Measurements from ENCODE around the gene CACUL1.

CACUL1 gene

GRCh38 chr10:118729200-118729599, 25.6 kb downstream of the CACUL1 start:
- Histone ChIP-seq H3K27ac (ENCODE audit: low read depth, low read length) (no peak overlapping the region), H3K36me3 (ENCODE audit: insufficient read depth, low read length) (no peaks in the 10 kb centered on the region), H3K4me1 (ENCODE audit: insufficient read depth, low read length) (peaks cover 50% of the 10 kb centered on the region), H3K4me3 (ENCODE audit: low read depth in 1 of 2, low read length in 2 of 2) (no peak overlapping the region), H3K27me3 (ENCODE audit: control insufficient read depth in 1 of 2, insufficient read depth in 2 of 2, low read length in 2 of 2) (no peaks in the 10 kb centered on the region), H3K9me3 (ENCODE audit: low read length) (no peaks in the 10 kb centered on the region), H3K9ac (ENCODE audit: low read length) (no peak overlapping the region)

DNA sequence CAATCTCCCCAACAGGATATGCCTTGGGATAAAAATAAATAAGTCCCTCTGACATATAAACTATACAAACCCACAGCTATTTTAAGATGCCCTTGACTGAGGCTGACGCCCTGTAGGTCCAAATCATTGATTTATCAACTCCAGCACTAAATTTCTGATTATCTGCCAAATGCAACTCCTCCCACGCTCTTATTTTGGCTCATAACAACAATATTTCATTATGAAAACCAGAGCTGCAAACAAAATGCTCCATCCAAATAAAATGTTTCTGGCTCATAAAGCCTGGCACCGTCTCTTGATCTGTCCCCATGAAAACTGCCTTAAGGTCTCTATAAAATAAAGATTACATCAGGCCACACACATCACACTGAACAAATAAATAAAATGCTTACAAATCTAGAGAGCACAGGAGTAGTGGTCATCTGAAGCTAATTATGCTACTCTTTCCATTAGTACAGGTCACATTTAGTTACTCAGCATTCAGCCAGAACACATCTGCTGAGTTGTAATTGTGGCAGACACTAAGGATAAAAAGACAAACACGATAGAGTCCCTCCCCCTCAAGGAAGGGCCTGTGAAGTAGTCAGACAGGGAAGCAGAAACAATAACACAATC, 28.8 kb downstream of the CACUL1 start:
- H3K4me1 ChIP-seq (ENCODE audit: insufficient read depth, low read length), result peaks cover 28% of the 10 kb centered on the region
- H3K9ac ChIP-seq (ENCODE audit: low read length), result no peak overlapping the region
- H3K9me3 ChIP-seq (ENCODE audit: low read length), result no peaks in the 10 kb centered on the region
- H3K4me3 ChIP-seq (ENCODE audit: low read depth in 1 of 2, low read length in 2 of 2), result no peak overlapping the region
- H3K27ac ChIP-seq (ENCODE audit: low read depth, low read length), result no peak overlapping the region
- no peaks in the 10 kb centered on the region for H3K27me3 ChIP-seq (ENCODE audit: control insufficient read depth in 1 of 2, insufficient read depth in 2 of 2, low read length in 2 of 2)
- no peaks in the 10 kb centered on the region for H3K36me3 ChIP-seq (ENCODE audit: insufficient read depth, low read length)

DNA sequence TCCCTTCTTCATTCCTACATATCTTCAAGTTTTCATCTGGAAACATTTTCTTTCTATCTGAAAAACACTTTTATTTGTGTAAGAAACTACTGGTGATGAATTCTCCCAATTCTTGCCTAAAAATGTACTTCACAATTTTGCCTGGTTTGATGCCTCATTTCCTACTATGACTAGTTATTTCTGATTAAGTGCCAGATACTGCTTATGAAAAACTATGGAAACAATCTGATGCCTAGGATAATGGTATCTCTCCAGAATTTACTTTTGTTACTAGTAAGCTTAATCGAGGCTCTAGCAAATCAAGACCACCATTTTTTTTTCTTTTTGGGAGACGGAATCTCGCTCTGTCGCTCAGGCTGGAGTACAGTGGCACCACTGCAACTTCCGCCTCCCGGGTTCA, 31.3 kb downstream of the CACUL1 start:
- no peak overlapping the region for H3K9ac ChIP-seq (ENCODE audit: low read length)
- H3K27me3 ChIP-seq (ENCODE audit: control insufficient read depth in 1 of 2, insufficient read depth in 2 of 2, low read length in 2 of 2), result no peaks in the 10 kb centered on the region
- H3K4me1 ChIP-seq (ENCODE audit: insufficient read depth, low read length), result peaks cover 21% of the 10 kb centered on the region
- no peak overlapping the region for H3K4me3 ChIP-seq (ENCODE audit: low read depth in 1 of 2, low read length in 2 of 2)
- no peaks in the 10 kb centered on the region for H3K9me3 ChIP-seq (ENCODE audit: low read length)
- H3K27ac ChIP-seq (ENCODE audit: low read depth, low read length), result no peak overlapping the region
- no peaks in the 10 kb centered on the region for H3K36me3 ChIP-seq (ENCODE audit: insufficient read depth, low read length)

- Histone ChIP-seq H3K9ac (ENCODE audit: low read length) (no peak overlapping the region), H3K27ac (ENCODE audit: low read depth, low read length) (no peak overlapping the region)
Observed at GRCh38 chr10:118721539-118721876, 33.3 kb downstream of the CACUL1 start.

DNA sequence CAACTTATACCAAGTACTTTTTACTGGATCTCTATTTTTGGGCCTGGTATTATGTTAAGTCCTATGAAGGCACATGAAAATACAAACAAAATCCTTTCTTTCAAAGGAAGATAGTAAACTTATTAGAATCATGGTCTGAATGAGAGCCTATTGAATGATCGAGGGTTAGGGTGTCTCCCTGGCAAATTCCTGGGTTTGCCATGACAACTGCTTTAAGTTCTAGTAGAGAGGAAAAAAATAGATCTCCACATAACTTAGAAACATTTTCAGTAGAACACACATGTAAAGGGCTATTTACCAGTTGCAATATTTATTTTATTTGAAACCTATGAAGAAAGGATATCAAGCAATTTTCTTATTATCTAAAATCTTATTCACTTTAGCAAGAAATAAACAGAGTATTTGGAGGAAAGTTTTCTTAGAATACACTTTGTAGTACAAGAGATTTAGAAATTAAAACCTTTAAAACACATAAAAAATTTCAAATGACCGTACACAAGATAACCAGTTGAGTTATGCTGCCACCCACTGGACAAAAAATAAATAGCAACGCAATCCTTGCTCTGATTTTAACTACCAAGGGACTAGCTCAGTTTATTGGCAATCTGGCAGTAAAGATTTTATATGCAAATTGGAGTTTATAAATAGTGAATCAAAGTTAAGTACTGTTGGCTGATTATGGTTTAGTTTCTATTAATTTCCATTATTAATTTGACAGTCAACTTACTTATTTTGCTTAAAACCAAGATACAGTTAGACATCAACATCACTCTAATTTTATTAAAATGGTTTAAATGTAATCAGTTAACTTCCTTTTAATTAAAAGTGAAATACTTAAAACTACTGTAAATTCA, 33.9 kb downstream of the CACUL1 start:
- Histone ChIP-seq H3K27ac (ENCODE audit: low read depth, low read length) (no peak overlapping the region), H3K4me3 (ENCODE audit: low read depth in 1 of 2, low read length in 2 of 2) (no peak overlapping the region), H3K36me3 (ENCODE audit: insufficient read depth, low read length) (no peaks in the 10 kb centered on the region), H3K9me3 (ENCODE audit: low read length) (no peaks in the 10 kb centered on the region), H3K27me3 (ENCODE audit: control insufficient read depth in 1 of 2, insufficient read depth in 2 of 2, low read length in 2 of 2) (no peaks in the 10 kb centered on the region), H3K9ac (ENCODE audit: low read length) (no peak overlapping the region), H3K4me1 (ENCODE audit: insufficient read depth, low read length) (peaks cover 10% of the 10 kb centered on the region)

More at GRCh38 chr10:118721539-118721876, 33.3 kb downstream of the CACUL1 start:
- Histone ChIP-seq H3K27me3 (ENCODE audit: control insufficient read depth in 1 of 2, insufficient read depth in 2 of 2, low read length in 2 of 2) (no peaks in the 10 kb centered on the region), H3K9me3 (ENCODE audit: low read length) (no peaks in the 10 kb centered on the region), H3K4me1 (ENCODE audit: insufficient read depth, low read length) (peaks cover 16% of the 10 kb centered on the region), H3K4me3 (ENCODE audit: low read depth in 1 of 2, low read length in 2 of 2) (no peak overlapping the region), H3K36me3 (ENCODE audit: insufficient read depth, low read length) (no peaks in the 10 kb centered on the region)

DNA sequence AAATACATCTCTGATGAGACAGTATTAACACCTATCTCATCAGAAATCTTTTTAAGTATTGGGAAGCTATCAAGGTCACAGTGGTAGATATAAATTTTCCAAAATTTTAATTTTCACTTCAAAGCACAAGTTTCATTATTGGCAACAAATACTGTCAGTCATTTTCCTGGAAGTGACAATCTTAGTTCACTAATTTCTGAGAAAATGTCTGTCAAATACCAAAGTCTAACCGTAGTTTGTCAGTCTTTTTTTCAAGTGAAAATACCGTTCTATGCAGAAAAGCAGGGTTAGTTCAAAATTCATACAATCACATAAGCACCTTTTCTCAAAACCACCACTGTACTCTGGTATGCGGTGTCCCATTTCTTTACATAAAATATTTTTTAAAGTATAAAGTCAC, 40.4 kb downstream of the CACUL1 start:
- Histone ChIP-seq H3K27me3 (ENCODE audit: control insufficient read depth in 1 of 2, insufficient read depth in 2 of 2, low read length in 2 of 2) (no peaks in the 10 kb centered on the region), H3K9ac (ENCODE audit: low read length) (no peak overlapping the region), H3K9me3 (ENCODE audit: low read length) (no peaks in the 10 kb centered on the region), H3K4me3 (ENCODE audit: low read depth in 1 of 2, low read length in 2 of 2) (no peak overlapping the region), H3K36me3 (ENCODE audit: insufficient read depth, low read length) (no peaks in the 10 kb centered on the region), H3K27ac (ENCODE audit: low read depth, low read length) (no peak overlapping the region), H3K4me1 (ENCODE audit: insufficient read depth, low read length) (no peaks in the 10 kb centered on the region)

DNA sequence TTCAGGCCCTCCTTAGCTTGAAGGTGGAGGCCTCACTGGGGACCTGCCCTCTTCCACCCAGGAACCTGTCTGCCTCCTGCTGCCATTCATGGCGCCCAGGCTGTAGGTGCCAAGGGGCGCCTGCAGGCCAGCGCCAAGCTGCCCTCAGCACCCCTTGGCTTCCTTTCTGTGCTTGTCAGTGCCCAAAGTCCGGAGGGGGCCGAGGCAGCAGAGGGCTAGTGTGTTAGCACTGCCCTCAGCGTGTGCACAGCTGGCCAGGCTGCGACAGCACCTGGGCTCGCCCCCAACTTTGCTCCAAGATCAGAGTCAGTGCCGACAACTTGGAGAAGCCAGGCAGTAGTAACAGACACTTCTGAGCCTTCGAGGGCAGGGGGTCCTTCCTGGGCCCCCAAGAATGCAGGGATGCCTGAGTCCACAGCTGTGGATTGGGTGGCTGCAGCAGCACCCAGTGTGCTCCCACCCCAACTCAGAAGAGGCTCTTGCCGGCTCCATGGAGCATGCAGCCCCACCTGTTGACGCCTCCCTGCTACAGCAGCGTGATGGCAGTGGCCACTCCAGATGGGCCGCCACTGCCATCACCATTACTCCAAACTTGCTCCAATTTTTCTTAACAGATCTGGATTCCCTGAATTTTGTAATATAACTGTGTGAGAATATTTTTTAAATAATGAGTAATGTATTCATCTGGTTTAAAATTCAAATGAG, 41.7 kb downstream of the CACUL1 start:
- Histone ChIP-seq H3K4me1 (ENCODE audit: insufficient read depth, low read length) (no peaks in the 10 kb centered on the region), H3K27ac (ENCODE audit: low read depth, low read length) (no peak overlapping the region), H3K9me3 (ENCODE audit: low read length) (no peaks in the 10 kb centered on the region), H3K27me3 (ENCODE audit: control insufficient read depth in 1 of 2, insufficient read depth in 2 of 2, low read length in 2 of 2) (no peaks in the 10 kb centered on the region), H3K9ac (ENCODE audit: low read length) (no peak overlapping the region), H3K36me3 (ENCODE audit: insufficient read depth, low read length) (no peaks in the 10 kb centered on the region), H3K4me3 (ENCODE audit: low read depth in 1 of 2, low read length in 2 of 2) (no peak overlapping the region)

DNA sequence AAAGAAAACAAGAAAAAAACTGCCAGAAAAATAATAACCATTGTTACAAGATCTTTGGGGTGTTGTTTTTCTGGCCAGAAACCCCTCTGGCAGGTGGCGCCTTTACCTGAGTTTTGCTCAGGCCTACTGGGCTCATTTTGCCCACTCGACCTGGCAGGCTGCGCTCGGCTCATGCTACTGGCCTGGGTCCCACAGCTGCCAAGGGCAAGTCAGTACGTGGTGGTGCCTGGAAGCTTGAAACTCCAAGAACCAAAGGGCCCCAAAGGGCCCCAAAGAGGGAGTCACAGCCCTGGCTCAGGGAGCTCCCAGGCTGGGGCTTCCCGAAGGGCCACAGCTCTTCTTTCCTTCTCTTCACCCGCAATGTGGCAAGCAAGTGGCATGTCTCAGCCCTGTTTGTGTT, 42.7 kb downstream of the CACUL1 start:
- H3K4me1 ChIP-seq (ENCODE audit: insufficient read depth, low read length), result no peaks in the 10 kb centered on the region
- no peaks in the 10 kb centered on the region for H3K27me3 ChIP-seq (ENCODE audit: control insufficient read depth in 1 of 2, insufficient read depth in 2 of 2, low read length in 2 of 2)
- H3K4me3 ChIP-seq (ENCODE audit: low read depth in 1 of 2, low read length in 2 of 2), result no peak overlapping the region
- no peak overlapping the region for H3K27ac ChIP-seq (ENCODE audit: low read depth, low read length)
- H3K9ac ChIP-seq (ENCODE audit: low read length), result no peak overlapping the region
- H3K9me3 ChIP-seq (ENCODE audit: low read length), result no peaks in the 10 kb centered on the region
- no peaks in the 10 kb centered on the region for H3K36me3 ChIP-seq (ENCODE audit: insufficient read depth, low read length)

- H3K4me1 ChIP-seq (ENCODE audit: insufficient read depth, low read length), result no peaks in the 10 kb centered on the region
- no peaks in the 10 kb centered on the region for H3K9me3 ChIP-seq (ENCODE audit: low read length)
- H3K9ac ChIP-seq (ENCODE audit: low read length), result no peak overlapping the region
- H3K27me3 ChIP-seq (ENCODE audit: control insufficient read depth in 1 of 2, insufficient read depth in 2 of 2, low read length in 2 of 2), result no peaks in the 10 kb centered on the region
- peaks cover 4% of the 10 kb centered on the region for H3K36me3 ChIP-seq (ENCODE audit: insufficient read depth, low read length)
- no peak overlapping the region for H3K27ac ChIP-seq (ENCODE audit: low read depth, low read length)
- no peak overlapping the region for H3K4me3 ChIP-seq (ENCODE audit: low read depth in 1 of 2, low read length in 2 of 2)
Observed at GRCh38 chr10:118710487-118710886, 44.3 kb downstream of the CACUL1 start.

GRCh38 chr10:118708571-118708970, 46.2 kb downstream of the CACUL1 start:
- Histone ChIP-seq H3K4me3 (ENCODE audit: low read depth in 1 of 2, low read length in 2 of 2) (no peak overlapping the region), H3K9ac (ENCODE audit: low read length) (no peak overlapping the region), H3K27me3 (ENCODE audit: control insufficient read depth in 1 of 2, insufficient read depth in 2 of 2, low read length in 2 of 2) (no peaks in the 10 kb centered on the region), H3K4me1 (ENCODE audit: insufficient read depth, low read length) (no peaks in the 10 kb centered on the region), H3K36me3 (ENCODE audit: insufficient read depth, low read length) (peaks cover 4% of the 10 kb centered on the region), H3K27ac (ENCODE audit: low read depth, low read length) (no peak overlapping the region), H3K9me3 (ENCODE audit: low read length) (no peaks in the 10 kb centered on the region)

GRCh38 chr10:118704711-118705110, 50.1 kb downstream of the CACUL1 start:
- Histone ChIP-seq H3K27me3 (ENCODE audit: control insufficient read depth in 1 of 2, insufficient read depth in 2 of 2, low read length in 2 of 2) (no peaks in the 10 kb centered on the region), H3K36me3 (ENCODE audit: insufficient read depth, low read length) (peaks cover 11% of the 10 kb centered on the region), H3K4me1 (ENCODE audit: insufficient read depth, low read length) (no peaks in the 10 kb centered on the region), H3K4me3 (ENCODE audit: low read depth in 1 of 2, low read length in 2 of 2) (no peak overlapping the region), H3K9ac (ENCODE audit: low read length) (no peak overlapping the region), H3K9me3 (ENCODE audit: low read length) (no peaks in the 10 kb centered on the region), H3K27ac (ENCODE audit: low read depth, low read length) (no peak overlapping the region)
